A549 (cell line): Measurements from ENCODE around the gene CEP85L. TPM values are rescaled to one million over a fixed set of nuclear protein-coding genes. Genes with fewer than 3 reads are reported as not detected.

Experiments used
- ATAC-seq, 2 experiments: fragments of 200-7000 bp in 1 of 2; fragments of >200 bp in 1 of 2; cut with Nextera tagmentation in 1 of 2; cut with Tn5 transposase in 1 of 2; 3 replicates each; pipeline versions ENCODE4 v1.8.0 to v1.9.1; 2018 to 2020; ENCODE audit warnings: mild to moderate bottlenecking in 1 of 2, moderate library complexity in 1 of 2
- CTCF ChIA-PET: fragments of 300-600 bp; sonication (Branson Sonifier 250); formaldehyde crosslinking; extraction: SDS; loops from one replicate; lab custom pipeline; 2021; ENCODE audit warnings: antibody characterized with exemption, inconsistent platforms; lab: Yijun Ruan, JAX
- POLR2A ChIA-PET: fragments of 350-600 bp; formaldehyde crosslinking; extraction: SDS; loops from one replicate; lab custom pipeline; 2021; ENCODE audit warnings: antibody characterized with exemption, inconsistent platforms; lab: Yijun Ruan, JAX
- DNase-seq, 2 experiments: peaks; one replicate each; pipeline versions ENCODE4 v3.0.0 to v3.0.0-alpha.2; 2011 to 2016; ENCODE audit warnings: low read depth in 1 of 2, low spot score in 1 of 2
- FAIRE-seq: peaks from 2 replicates; lab custom pipeline; 2011; peaks lifted over from hg19 to GRCh38; lab: Jason Lieb, UNC
- H3K27ac ChIP-seq, 2 experiments: fragments of >200 bp; sonication (Bioruptor Twin); formaldehyde crosslinking; 3 replicates each; pipeline ENCODE4 v1.5.1; 2016 to 2017
- H3K4me1 ChIP-seq: fragments of >200 bp; sonication (Bioruptor Twin); formaldehyde crosslinking; 3 replicates; pipeline ENCODE4 v1.6.1; 2016
- H3K4me2 ChIP-seq: fragments of >200 bp; sonication (Bioruptor Twin); formaldehyde crosslinking; 3 replicates; pipeline ENCODE4 v1.6.1; 2016
- H3K4me3 ChIP-seq: fragments of >200 bp; sonication (Bioruptor Twin); formaldehyde crosslinking; 3 replicates; pipeline ENCODE4 v1.5.1; 2016
- H3K9me3 ChIP-seq: fragments of >200 bp; sonication (Bioruptor Twin); formaldehyde crosslinking; 3 replicates; pipeline ENCODE4 v1.6.1; 2016
- CBX2 ChIP-seq: fragments of 200-600 bp; sonication (generic); IDR thresholded peaks from 2 replicates; pipeline ENCODE4 v1.6.1; 2016; ENCODE audit warnings: low read depth, mild to moderate bottlenecking, borderline replicate concordance
- CBX8 ChIP-seq: fragments of 200-600 bp; sonication (generic); IDR thresholded peaks from 2 replicates; pipeline ENCODE4 v1.6.1; 2016
- CEBPB ChIP-seq, 2 experiments: fragments of >200 bp in 1 of 2; sonication (Bioruptor Twin) in 1 of 2; formaldehyde crosslinking in 1 of 2; IDR thresholded peaks; 2 replicates each; pipeline ENCODE4 v1.6.1; 2012 to 2016
- CHD2 ChIP-seq: fragments of 150-350 bp; IDR thresholded peaks from 2 replicates; pipeline ENCODE4 v1.6.1; 2014; ENCODE audit warnings: low read length; ENCODE audit not compliant: partially characterized antibody
- GATA3 ChIP-seq: IDR thresholded peaks from 2 replicates; pipeline ENCODE4 v1.6.1; 2012; ENCODE audit warnings: borderline replicate concordance
- HDAC2 ChIP-seq: fragments of 200-600 bp; sonication (generic); IDR thresholded peaks from 2 replicates; pipeline ENCODE4 v1.6.1; 2016
- JUN ChIP-seq, 2 experiments: fragments of >200 bp; sonication (Bioruptor Twin); formaldehyde crosslinking; IDR thresholded peaks; 2 replicates in 1 of 2; 3 replicates in 1 of 2; pipeline ENCODE4 v1.6.1; 2016 to 2017
- JUNB ChIP-seq: fragments of >200 bp; sonication (Bioruptor Twin); formaldehyde crosslinking; IDR thresholded peaks from 2 replicates; pipeline ENCODE4 v1.6.1; 2016
- KDM5A ChIP-seq: fragments of 200-600 bp; sonication (generic); IDR thresholded peaks from 2 replicates; pipeline ENCODE4 v1.6.1; 2016; ENCODE audit warnings: antibody characterized with exemption, mild to moderate bottlenecking
- NPAS2 ChIP-seq: fragments of 250-450 bp; sonication (Bioruptor Pico); IDR thresholded peaks from 2 replicates; pipeline ENCODE4 v1.8.0; 2022; ENCODE audit warnings: mild to moderate bottlenecking, moderate library complexity, borderline replicate concordance
- RAD21 ChIP-seq, 2 experiments: fragments of >200 bp in 1 of 2; sonication (Bioruptor Twin) in 1 of 2; formaldehyde crosslinking in 1 of 2; IDR thresholded peaks in 1 of 2; conservative IDR thresholded peaks in 1 of 2; 2 replicates in 1 of 2; 3 replicates in 1 of 2; pipeline ENCODE4 v1.6.1; 2012 to 2018; ENCODE audit warnings: inconsistent platforms in 1 of 2
- RARB ChIP-seq: fragments of 250-450 bp; sonication (Bioruptor Pico); IDR thresholded peaks from 2 replicates; pipeline ENCODE4 v1.8.0; 2021; ENCODE audit warnings: mild to moderate bottlenecking, moderate library complexity
- RCOR1 ChIP-seq: fragments of 150-350 bp; IDR thresholded peaks from 2 replicates; pipeline ENCODE4 v1.6.1; 2014; ENCODE audit warnings: antibody characterized with exemption, low read length, low read depth
- TFCP2L1 ChIP-seq: fragments of 250-450 bp; sonication (Bioruptor Pico); IDR thresholded peaks from 2 replicates; pipeline ENCODE4 v1.5.0; 2021; ENCODE audit warnings: mild to moderate bottlenecking
- ZSCAN20 ChIP-seq: fragments of 250-450 bp; sonication (Bioruptor Pico); IDR thresholded peaks from 2 replicates; pipeline ENCODE4 v1.8.0; 2022; ENCODE audit warnings: mild to moderate bottlenecking, moderate library complexity
- WGBS: methylation state at CpG from one replicate; pipeline ENCODE4 v1.1.6; 2017; ENCODE audit errors: missing lambda C conversion rate; 5-methylcytosine and 5-hydroxymethylcytosine counted together
- polyA plus RNA-seq, 4 experiments: library from polyadenylated mRNA; depleted of rRNA in 3 of 4; stranded (reverse); fragments of >200 nt; fragmentation: RNase III in 1 of 4; extraction: RNeasy Plus Mini Kit Qiagen cat#74134 plus additional on column Dnase treatment in 1 of 4; gene quantifications; 2 replicates in 3 of 4; 3 replicates in 1 of 4; pipeline ENCODE4 v1.2.3, GENCODE V29; 2011 to 2017
- TF ChIP-seq, protein P1 (sequence below): fragments of 200-600 bp; sonication (generic); IDR thresholded peaks from 2 replicates; pipeline ENCODE4 v1.6.1; 2016; ENCODE audit warnings: antibody characterized with exemption, mild to moderate bottlenecking, moderate library complexity
- TF ChIP-seq, protein P2 (sequence below): IDR thresholded peaks from 2 replicates; pipeline ENCODE4 v1.6.1; 2012
- TF ChIP-seq, protein P3 (sequence below): fragments of >200 bp; sonication (Bioruptor Twin); formaldehyde crosslinking; IDR thresholded peaks from 2 replicates; pipeline ENCODE4 v1.6.1; 2016
- TF ChIP-seq, protein P4 (sequence below): fragments of 450-650 bp; IDR thresholded peaks from 2 replicates; pipeline ENCODE4 v1.6.1; 2014; ENCODE audit warnings: antibody characterized with exemption

The CEP85L gene
- polyA plus RNA-seq, 2 of the 4 experiments (the other 2 are of a cell fraction), result 1.3 to 3.4 TPM

DNA sequence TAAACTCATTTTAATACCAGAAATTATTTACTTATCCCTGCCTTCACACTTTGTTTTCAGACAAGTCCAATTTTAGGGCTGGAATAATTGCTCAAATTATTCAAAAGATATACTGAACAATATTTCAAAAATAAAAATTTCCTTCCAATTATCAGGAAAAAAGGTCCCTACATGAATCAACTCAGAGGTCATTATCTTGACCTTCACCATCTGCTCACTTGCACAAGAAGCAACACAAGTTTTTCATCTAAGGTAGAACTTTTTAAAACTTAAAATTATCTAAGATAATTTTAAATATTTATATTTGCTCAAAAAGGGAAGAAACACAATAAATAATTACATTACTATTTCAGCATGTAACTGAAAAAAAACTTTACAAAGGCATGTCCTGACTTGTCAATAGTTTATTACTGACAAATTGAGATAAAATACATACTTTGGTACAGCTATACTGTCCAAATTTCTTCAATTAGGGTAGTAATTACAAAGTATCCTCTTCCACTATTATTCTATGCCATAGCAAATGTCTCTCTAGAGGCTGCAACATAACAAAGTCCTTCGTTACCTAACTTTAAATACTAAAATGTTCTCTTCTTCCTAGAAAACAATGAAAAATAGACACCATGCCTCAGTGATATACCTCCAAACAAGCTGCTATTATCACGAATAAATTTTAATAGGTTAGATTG lies 2.4 kb downstream of the CEP85L start (continued):
- TF ChIP-seq, protein P1, sequence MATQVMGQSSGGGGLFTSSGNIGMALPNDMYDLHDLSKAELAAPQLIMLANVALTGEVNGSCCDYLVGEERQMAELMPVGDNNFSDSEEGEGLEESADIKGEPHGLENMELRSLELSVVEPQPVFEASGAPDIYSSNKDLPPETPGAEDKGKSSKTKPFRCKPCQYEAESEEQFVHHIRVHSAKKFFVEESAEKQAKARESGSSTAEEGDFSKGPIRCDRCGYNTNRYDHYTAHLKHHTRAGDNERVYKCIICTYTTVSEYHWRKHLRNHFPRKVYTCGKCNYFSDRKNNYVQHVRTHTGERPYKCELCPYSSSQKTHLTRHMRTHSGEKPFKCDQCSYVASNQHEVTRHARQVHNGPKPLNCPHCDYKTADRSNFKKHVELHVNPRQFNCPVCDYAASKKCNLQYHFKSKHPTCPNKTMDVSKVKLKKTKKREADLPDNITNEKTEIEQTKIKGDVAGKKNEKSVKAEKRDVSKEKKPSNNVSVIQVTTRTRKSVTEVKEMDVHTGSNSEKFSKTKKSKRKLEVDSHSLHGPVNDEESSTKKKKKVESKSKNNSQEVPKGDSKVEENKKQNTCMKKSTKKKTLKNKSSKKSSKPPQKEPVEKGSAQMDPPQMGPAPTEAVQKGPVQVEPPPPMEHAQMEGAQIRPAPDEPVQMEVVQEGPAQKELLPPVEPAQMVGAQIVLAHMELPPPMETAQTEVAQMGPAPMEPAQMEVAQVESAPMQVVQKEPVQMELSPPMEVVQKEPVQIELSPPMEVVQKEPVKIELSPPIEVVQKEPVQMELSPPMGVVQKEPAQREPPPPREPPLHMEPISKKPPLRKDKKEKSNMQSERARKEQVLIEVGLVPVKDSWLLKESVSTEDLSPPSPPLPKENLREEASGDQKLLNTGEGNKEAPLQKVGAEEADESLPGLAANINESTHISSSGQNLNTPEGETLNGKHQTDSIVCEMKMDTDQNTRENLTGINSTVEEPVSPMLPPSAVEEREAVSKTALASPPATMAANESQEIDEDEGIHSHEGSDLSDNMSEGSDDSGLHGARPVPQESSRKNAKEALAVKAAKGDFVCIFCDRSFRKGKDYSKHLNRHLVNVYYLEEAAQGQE, result no peak
- TF ChIP-seq HDAC2, result no peak
- no peak for TF ChIP-seq CBX2
- TF ChIP-seq JUNB, result no peak
- no peak for TF ChIP-seq CEBPB (IDR thresholded peaks at IDR 0.05)
- TF ChIP-seq TFCP2L1 (CRISPR knock-in tag), result no peak
- TF ChIP-seq, protein P2, sequence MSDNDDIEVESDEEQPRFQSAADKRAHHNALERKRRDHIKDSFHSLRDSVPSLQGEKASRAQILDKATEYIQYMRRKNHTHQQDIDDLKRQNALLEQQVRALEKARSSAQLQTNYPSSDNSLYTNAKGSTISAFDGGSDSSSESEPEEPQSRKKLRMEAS, result no peak

DNA sequence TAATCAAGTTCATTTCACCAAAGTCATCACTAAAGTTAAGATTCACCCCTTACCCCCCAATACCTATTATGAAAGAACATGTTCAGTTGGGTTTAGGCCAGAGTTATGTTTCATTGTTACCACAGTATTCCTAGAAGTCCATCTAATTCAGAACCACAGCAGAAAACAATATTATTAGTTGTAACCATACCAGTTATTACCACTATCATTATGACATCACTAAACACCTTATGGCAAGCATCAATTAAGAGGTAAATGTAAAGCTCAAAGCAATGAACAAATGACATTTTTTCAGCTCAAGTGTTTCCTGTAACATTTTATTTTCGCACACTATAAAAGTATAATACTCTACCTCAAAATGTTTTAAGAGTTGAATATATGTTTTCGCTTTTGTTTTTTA lies 4.4 kb downstream of the CEP85L start:
- no peak for ATAC-seq
- FAIRE-seq, result no peak
- DNase-seq, result no peak
- Histone ChIP-seq H3K4me3 (no peak overlapping the region), H3K4me1 (peaks cover 11% of the 10 kb centered on the region), H3K27ac (no peak overlapping the region), H3K4me2 (no peak overlapping the region), H3K9me3 (no peaks in the 10 kb centered on the region)
- 96% methylated on average over 2 of the region's 2 CpGs for WGBS
- TF ChIP-seq CBX8 (no peak), TFCP2L1 (CRISPR knock-in tag) (no peak), NPAS2 (no peak), KDM5A (no peak), GATA3 (no peak)
- TF ChIP-seq, protein P3, sequence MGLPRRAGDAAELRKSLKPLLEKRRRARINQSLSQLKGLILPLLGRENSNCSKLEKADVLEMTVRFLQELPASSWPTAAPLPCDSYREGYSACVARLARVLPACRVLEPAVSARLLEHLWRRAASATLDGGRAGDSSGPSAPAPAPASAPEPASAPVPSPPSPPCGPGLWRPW, result no peak
- POLR2A ChIA-PET, result no interaction called here
- CTCF ChIA-PET, result no interaction called here

DNA sequence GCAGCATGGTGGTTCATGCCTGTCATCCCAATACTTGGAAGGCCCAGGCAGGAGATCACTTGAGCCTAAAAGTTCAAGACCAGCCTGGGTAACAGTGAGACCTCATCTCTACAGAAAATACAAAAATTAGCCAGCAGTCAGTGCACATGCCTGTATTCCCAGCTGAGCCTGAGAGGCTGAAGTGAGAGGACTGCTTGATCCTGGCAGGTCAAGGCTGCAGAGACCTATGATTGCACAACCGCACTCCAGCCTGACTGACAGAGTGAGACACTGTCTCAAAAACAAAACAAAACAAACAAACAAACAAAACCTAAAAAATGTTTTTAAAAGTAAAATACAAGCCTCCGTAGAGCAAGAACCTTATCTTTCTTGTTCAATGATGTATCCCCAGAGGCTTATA lies 6.0 kb downstream of the CEP85L start:
- 98% methylated on average over 2 of the region's 2 CpGs for WGBS
- CTCF ChIA-PET, result no interaction called here

DNA sequence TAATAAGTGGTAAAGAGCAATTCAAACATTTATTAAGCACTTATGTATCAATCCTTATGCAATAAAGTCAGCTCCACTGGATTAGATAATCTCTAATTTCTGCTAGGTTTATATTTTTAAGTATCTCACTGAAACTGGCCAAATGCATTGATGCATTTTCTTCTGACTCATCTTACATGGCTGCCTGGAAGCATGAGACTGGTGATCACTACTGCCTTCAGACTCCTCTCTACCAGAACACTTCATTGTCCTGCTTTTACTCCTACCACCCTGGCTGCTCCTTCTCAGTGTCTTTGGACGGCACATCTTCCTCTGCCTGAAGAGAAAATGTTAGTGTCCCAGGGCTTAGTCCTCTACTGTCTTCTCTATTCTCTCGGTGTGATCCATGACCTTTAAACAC lies 7.4 kb downstream of the CEP85L start:
- H3K4me2 ChIP-seq, result no peak overlapping the region
- TF ChIP-seq, protein P4, sequence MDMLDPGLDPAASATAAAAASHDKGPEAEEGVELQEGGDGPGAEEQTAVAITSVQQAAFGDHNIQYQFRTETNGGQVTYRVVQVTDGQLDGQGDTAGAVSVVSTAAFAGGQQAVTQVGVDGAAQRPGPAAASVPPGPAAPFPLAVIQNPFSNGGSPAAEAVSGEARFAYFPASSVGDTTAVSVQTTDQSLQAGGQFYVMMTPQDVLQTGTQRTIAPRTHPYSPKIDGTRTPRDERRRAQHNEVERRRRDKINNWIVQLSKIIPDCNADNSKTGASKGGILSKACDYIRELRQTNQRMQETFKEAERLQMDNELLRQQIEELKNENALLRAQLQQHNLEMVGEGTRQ, result no peak
- TF ChIP-seq RARB (CRISPR knock-in tag) (no peak), ZSCAN20 (CRISPR knock-in tag) (no peak), GATA3 (no peak), CHD2 (no peak), JUN (IDR thresholded peaks at IDR 0.05) (no peak), RAD21 (conservative IDR thresholded peaks at IDR 0.05 in 1 of 2, IDR thresholded peaks at IDR 0.05 in 1 of 2) (no peak), RCOR1 (no peak)
- TF ChIP-seq, all 56 proteins: peak for 0
- 92% methylated on average over 2 of the region's 2 CpGs for WGBS
- Histone ChIP-seq H3K4me1 (peaks cover 5% of the 10 kb centered on the region), H3K4me3 (no peak overlapping the region), H3K27ac (no peak overlapping the region), H3K9me3 (no peaks in the 10 kb centered on the region)
- no peak for DNase-seq
- ChIA-PET CTCF (no interaction called here), POLR2A (no interaction called here)
- FAIRE-seq, result no peak
- ATAC-seq, result peak in 1 of 2 experiments; percentile 41; a peak in 1 of 6 replicates

More for the DNA sequence above, 6.0 kb downstream of the CEP85L start:
- Histone ChIP-seq H3K27ac (no peak overlapping the region), H3K4me3 (no peak overlapping the region), H3K9me3 (no peaks in the 10 kb centered on the region), H3K4me1 (peaks cover 11% of the 10 kb centered on the region), H3K4me2 (no peak overlapping the region)
- POLR2A ChIA-PET, result no interaction called here
- TF ChIP-seq HDAC2 (no peak), CEBPB (IDR thresholded peaks at IDR 0.05) (0 out of 4 replicates have a peak, but pooled peaks of 1 of the 2 experiments have one; percentile 22)
- DNase-seq (no peak), FAIRE-seq (no peak), ATAC-seq (no peak)
